Measurements from ENCODE around the gene GFOD2.

GFOD2 gene

GRCh38 chr16:67661101-67661761, 57.9 kb downstream of the GFOD2 start:
- ChIA-PET POLR2A (no interaction called here), CTCF (interaction anchor here (1.2 to 19.0 kb wide), 4 partner anchors 11 to 138 kb away, joined by 8 to 605 read pairs (median 16); partner anchors contain the start of genes CTCF and RIPOR1)
- TF ChIP-seq CTCF (IDR thresholded peaks at IDR 0.05; ENCODE audit: insufficient read depth, low read length, missing control alignments): no peak
- peak overlapping the region; percentile 94 for H3K4me3 ChIP-seq (ENCODE audit: low read depth, low read length)
- no peak for DNase-seq (ENCODE audit: low read depth, low spot score)

GRCh38 chr16:67660564-67661028, 58.5 kb downstream of the GFOD2 start, which contains the start of gene PARD6A:
PARD6A (plus strand) TSS chr16:67660960; CDS start chr16:67661039, 79 bp downstream.
- CTCF ChIA-PET: interaction anchor here (0.6 to 19.0 kb wide), 8 partner anchors 10 to 137 kb away, joined by 3 to 605 read pairs (median 12); partner anchors contain the start of genes CARMIL2, CTCF and RIPOR1

GRCh38 chr16:67659675-67660563, 59.2 kb downstream of the GFOD2 start, which contains the start of gene ACD:
ACD (minus strand) TSS chr16:67660260; CDS start chr16:67660220, 40 bp downstream.
- peak; percentile 17 for DNase-seq (ENCODE audit: low read depth, low spot score)
- no peak for TF ChIP-seq CTCF (IDR thresholded peaks at IDR 0.05; ENCODE audit: insufficient read depth, low read length, missing control alignments)
- POLR2A ChIA-PET: interaction anchor here (0.6 to 0.9 kb wide), 6 partner anchors 11 to 426 kb away, joined by 3 to 6 read pairs (median 3); partner anchors contain the start of genes ATP6V0D1 and CTCF
- peak within 1 kb of the TSS; percentile 94 for H3K4me3 ChIP-seq (ENCODE audit: low read depth, low read length)
- CTCF ChIA-PET: interaction anchor here (0.6 to 19.0 kb wide), 11 partner anchors 8 to 137 kb away, joined by 3 to 605 read pairs (median 6); partner anchors contain the start of genes CARMIL2, CTCF and RIPOR1

More at GRCh38 chr16:67660564-67661028, 58.5 kb downstream of the GFOD2 start, which contains the start of gene PARD6A:
- DNase-seq (ENCODE audit: low read depth, low spot score): peak; percentile 53
- POLR2A ChIA-PET: interaction anchor here (0.6 to 0.9 kb wide), 3 partner anchors 99 to 180 kb away, joined by 3 to 4 read pairs (median 3); partner anchors contain the start of genes ATP6V0D1 and CTCF
- no peak for TF ChIP-seq CTCF (IDR thresholded peaks at IDR 0.05; ENCODE audit: insufficient read depth, low read length, missing control alignments)
- H3K4me3 ChIP-seq (ENCODE audit: low read depth, low read length): peak within 1 kb of the TSS; percentile 94

GRCh38 chr16:67658849-67659674, 60.1 kb downstream of the GFOD2 start:
- DNase-seq (ENCODE audit: low read depth, low spot score): no peak
- peak overlapping the region; percentile 94 for H3K4me3 ChIP-seq (ENCODE audit: low read depth, low read length)
- CTCF ChIA-PET: interaction anchor here (0.8 to 19.0 kb wide), 9 partner anchors 9 to 178 kb away, joined by 3 to 605 read pairs (median 6); partner anchors contain the start of genes ATP6V0D1, CARMIL2, CTCF and RIPOR1
- POLR2A ChIA-PET: interaction anchor here (0.9 kb wide), 2 partner anchors 9 to 138 kb away, joined by 4 to 6 read pairs; no protein-coding TSS in a partner anchor
- TF ChIP-seq CTCF (IDR thresholded peaks at IDR 0.05; ENCODE audit: insufficient read depth, low read length, missing control alignments): no peak

GRCh38 chr16:67657751-67658518, 61.2 kb downstream of the GFOD2 start:
- CTCF ChIA-PET: interaction anchor here (0.6 to 19.0 kb wide), 8 partner anchors 8 to 749 kb away, joined by 3 to 605 read pairs (median 10); partner anchors contain the start of genes ATP6V0D1, CARMIL2, CTCF and RIPOR1
- H3K4me3 ChIP-seq (ENCODE audit: low read depth, low read length): no peak overlapping the region
- POLR2A ChIA-PET: interaction anchor here (0.9 kb wide), 1 partner anchor 10 kb away, joined by 4 read pairs; no protein-coding TSS in a partner anchor
- no peak for TF ChIP-seq CTCF (IDR thresholded peaks at IDR 0.05; ENCODE audit: insufficient read depth, low read length, missing control alignments)
- no peak for DNase-seq (ENCODE audit: low read depth, low spot score)
